Mesenchymal stem cell (in vitro differentiated cells and primary cell): Measurements from ENCODE around the gene CSN2. TPM values are rescaled to one million over a fixed set of nuclear protein-coding genes. Genes with fewer than 3 reads are reported as not detected.

Experiments
- DNase-seq: peaks from one replicate; pipeline ENCODE4 v3.0.0-alpha.2; 2013
- H2AFZ ChIP-seq: one replicate; pipeline ENCODE4 v1.6.1; 2013; ENCODE audit warnings: low read depth, mild to moderate bottlenecking, control low read depth, inconsistent platforms, low read length, moderate library complexity
- H2AK5ac ChIP-seq: 2 replicates; pipeline ENCODE4 v1.6.1; 2013; ENCODE audit warnings: low read length, moderate library complexity, mild to moderate bottlenecking, inconsistent platforms; ENCODE audit not compliant: severe bottlenecking
- H2BK120ac ChIP-seq: one replicate; pipeline ENCODE4 v1.6.1; 2013; ENCODE audit warnings: low read depth, mild to moderate bottlenecking, inconsistent platforms, low read length, moderate library complexity
- H2BK12ac ChIP-seq, 2 experiments: one replicate each; pipeline ENCODE4 v1.6.1; 2013; ENCODE audit warnings: inconsistent platforms in 2 of 2, low read length in 2 of 2, mild to moderate bottlenecking in 2 of 2, moderate library complexity in 2 of 2, control low read depth in 1 of 2
- H2BK15ac ChIP-seq: one replicate; pipeline ENCODE4 v1.6.1; 2013; ENCODE audit warnings: mild to moderate bottlenecking, low read depth, inconsistent platforms; ENCODE audit not compliant: poor library complexity, severe bottlenecking
- H2BK5ac ChIP-seq: 2 replicates; pipeline ENCODE4 v1.6.1; 2013; ENCODE audit warnings: low read depth, mild to moderate bottlenecking, low read length, control low read depth, inconsistent platforms; ENCODE audit not compliant: poor library complexity, severe bottlenecking
- H3K14ac ChIP-seq, 2 experiments: one replicate each; pipeline ENCODE4 v1.6.1; 2013; ENCODE audit warnings: inconsistent platforms in 2 of 2, low read length in 2 of 2, control low read depth in 1 of 2, mild to moderate bottlenecking in 1 of 2, moderate library complexity in 1 of 2
- H3K18ac ChIP-seq, 2 experiments: one replicate each; pipeline ENCODE4 v1.6.1; 2013; ENCODE audit warnings: inconsistent platforms in 2 of 2, low read length in 2 of 2, control low read depth in 1 of 2, low read depth in 1 of 2, mild to moderate bottlenecking in 1 of 2
- H3K23ac ChIP-seq, 2 experiments: one replicate each; pipeline ENCODE4 v1.6.1; 2013; ENCODE audit warnings: inconsistent platforms in 2 of 2, low read length in 2 of 2, mild to moderate bottlenecking in 2 of 2, moderate library complexity in 2 of 2, control low read depth in 1 of 2
- H3K27ac ChIP-seq: 2 replicates; pipeline ENCODE4 v1.5.1; 2013; ENCODE audit warnings: mild to moderate bottlenecking, moderate library complexity, low read length, control low read depth, inconsistent platforms; ENCODE audit not compliant: poor library complexity, severe bottlenecking
- H3K27me3 ChIP-seq, 2 experiments: 2 replicates each; pipeline versions ENCODE4 v1.6.1 to v1.7.0; 2013; ENCODE audit warnings: low read length in 2 of 2, mild to moderate bottlenecking in 2 of 2, moderate library complexity in 2 of 2, control low read depth in 1 of 2, inconsistent platforms in 1 of 2; ENCODE audit not compliant: control insufficient read depth in 1 of 2, insufficient read depth in 1 of 2
- H3K36me3 ChIP-seq, 2 experiments: 2 replicates each; pipeline versions ENCODE4 v1.6.1 to v1.7.0; 2013; ENCODE audit warnings: low read length in 2 of 2, control low read depth in 1 of 2, inconsistent platforms in 1 of 2, low read depth in 1 of 2, mild to moderate bottlenecking in 1 of 2; ENCODE audit not compliant: insufficient read depth in 2 of 2, control insufficient read depth in 1 of 2
- H3K4ac ChIP-seq, 2 experiments: one replicate each; pipeline ENCODE4 v1.6.1; 2013; ENCODE audit warnings: inconsistent platforms in 2 of 2, low read length in 2 of 2, mild to moderate bottlenecking in 2 of 2, moderate library complexity in 2 of 2, control low read depth in 1 of 2, low read depth in 1 of 2
- H3K4me1 ChIP-seq: 2 replicates; pipeline ENCODE4 v1.6.1; 2013; ENCODE audit warnings: low read depth, low read length, control low read depth; ENCODE audit not compliant: control insufficient read depth, insufficient read depth
- H3K4me2 ChIP-seq: 2 replicates; pipeline ENCODE4 v1.6.1; 2013; ENCODE audit warnings: low read length, mild to moderate bottlenecking, inconsistent platforms; ENCODE audit not compliant: poor library complexity, severe bottlenecking
- H3K4me3 ChIP-seq, 2 experiments: 2 replicates each; pipeline versions ENCODE4 v1.5.1 to v1.7.0; 2013; ENCODE audit warnings: low read length in 2 of 2, mild to moderate bottlenecking in 2 of 2, control low read depth in 1 of 2, low read depth in 1 of 2; ENCODE audit not compliant: insufficient read depth in 1 of 2
- H3K79me1 ChIP-seq: replicated peaks from 2 replicates; pipeline ENCODE4 v1.6.1; 2013; ENCODE audit warnings: mild to moderate bottlenecking, control low read depth, low read length, inconsistent platforms; ENCODE audit not compliant: poor library complexity, severe bottlenecking
- H3K9ac ChIP-seq: 2 replicates; pipeline ENCODE4 v1.7.0; 2013; ENCODE audit warnings: mild to moderate bottlenecking, low read length, moderate library complexity
- H3K9me3 ChIP-seq: 2 replicates; pipeline ENCODE4 v1.7.0; 2013; ENCODE audit warnings: mild to moderate bottlenecking, low read length; ENCODE audit not compliant: control insufficient read depth
- H4K8ac ChIP-seq: one replicate; pipeline ENCODE4 v1.6.1; 2013; ENCODE audit warnings: inconsistent platforms, mild to moderate bottlenecking, low read length, moderate library complexity
- H4K91ac ChIP-seq: one replicate; pipeline ENCODE4 v1.6.1; 2013; ENCODE audit warnings: mild to moderate bottlenecking, low read length, inconsistent platforms
- WGBS: methylation state at CpG from one replicate; pipeline ENCODE4 v1.1.7; 2013; ENCODE audit warnings: mixed read lengths; 5-methylcytosine and 5-hydroxymethylcytosine counted together
- polyA plus RNA-seq, 2 experiments: library from polyadenylated mRNA; stranded (reverse); fragments of 200-250 nt; gene quantifications; one replicate each; pipeline ENCODE4 v1.2.3, GENCODE V29; 2013

CSN2 gene, protein sequence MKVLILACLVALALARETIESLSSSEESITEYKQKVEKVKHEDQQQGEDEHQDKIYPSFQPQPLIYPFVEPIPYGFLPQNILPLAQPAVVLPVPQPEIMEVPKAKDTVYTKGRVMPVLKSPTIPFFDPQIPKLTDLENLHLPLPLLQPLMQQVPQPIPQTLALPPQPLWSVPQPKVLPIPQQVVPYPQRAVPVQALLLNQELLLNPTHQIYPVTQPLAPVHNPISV
- polyA plus RNA-seq (2013, experiment 1 of 2): not detected
- not detected for polyA plus RNA-seq (2013, experiment 2 of 2)

GRCh38 chr4:69965628-69966027, at the start of gene CSN2:
CSN2 (minus strand) TSS chr4:69965728; CDS start chr4:69960995, 4,733 bp downstream.
- H3K4me1 ChIP-seq: no peaks in the 10 kb centered on the region
- no peak within 1 kb of the TSS for H3K18ac ChIP-seq
- no peak within 1 kb of the TSS for H2BK12ac ChIP-seq
- H3K9me3 ChIP-seq: no peaks in the 10 kb centered on the region
- no peak within 1 kb of the TSS for H3K4ac ChIP-seq
- DNase-seq: no peak
- no peak within 1 kb of the TSS for H3K4me2 ChIP-seq
- no peak within 1 kb of the TSS for H2BK5ac ChIP-seq
- H3K79me1 ChIP-seq: no peaks in the 10 kb centered on the region
- no peak within 1 kb of the TSS for H2AK5ac ChIP-seq
- H3K36me3 ChIP-seq: no peaks in the 10 kb centered on the region
- no peaks in the 10 kb centered on the region for H3K27me3 ChIP-seq
- no peak within 1 kb of the TSS for H2BK120ac ChIP-seq
- H4K8ac ChIP-seq: no peak within 1 kb of the TSS
- H2AFZ ChIP-seq: no peak within 1 kb of the TSS
- no peak within 1 kb of the TSS for H3K4me3 ChIP-seq
- H3K23ac ChIP-seq: no peak within 1 kb of the TSS
- no peak within 1 kb of the TSS for H3K27ac ChIP-seq
- WGBS: 100% methylated on average over 1 of the region's 2 CpGs
- H3K14ac ChIP-seq: no peak within 1 kb of the TSS
- H4K91ac ChIP-seq: no peak within 1 kb of the TSS
- H3K9ac ChIP-seq: no peak within 1 kb of the TSS
- no peak within 1 kb of the TSS for H2BK15ac ChIP-seq

- no peak overlapping the region for H3K23ac ChIP-seq
- no peak for DNase-seq
- no peak overlapping the region for H2BK5ac ChIP-seq
- H2BK15ac ChIP-seq: no peak overlapping the region
- no peak overlapping the region for H3K18ac ChIP-seq
- H3K9me3 ChIP-seq: peaks cover 4% of the 10 kb centered on the region
- H2BK120ac ChIP-seq: no peak overlapping the region
- no peak overlapping the region for H3K14ac ChIP-seq
- no peak overlapping the region for H4K8ac ChIP-seq
- no peak overlapping the region for H3K27ac ChIP-seq
- H3K4me3 ChIP-seq: no peak overlapping the region
- no peaks in the 10 kb centered on the region for H3K79me1 ChIP-seq
- H2AFZ ChIP-seq: no peak overlapping the region
- H2AK5ac ChIP-seq: no peak overlapping the region
- 8% methylated on average over 2 of the region's 3 CpGs for WGBS
- H4K91ac ChIP-seq: no peak overlapping the region
- H3K4me2 ChIP-seq: no peak overlapping the region
- H3K4ac ChIP-seq: no peak overlapping the region
- H3K27me3 ChIP-seq: no peaks in the 10 kb centered on the region
- no peaks in the 10 kb centered on the region for H3K36me3 ChIP-seq
- no peak overlapping the region for H2BK12ac ChIP-seq
- no peak overlapping the region for H3K9ac ChIP-seq
- H3K4me1 ChIP-seq: no peaks in the 10 kb centered on the region
These were observed 43.2 kb upstream of the CSN2 start for GRCh38 chr4:70008771-70009170.

GRCh38 chr4:70002507-70002906, 37.0 kb upstream of the CSN2 start:
- H3K4me2 ChIP-seq: no peak overlapping the region
- no peak overlapping the region for H3K4me3 ChIP-seq
- no peaks in the 10 kb centered on the region for H3K9me3 ChIP-seq
- H3K9ac ChIP-seq: no peak overlapping the region
- H3K4ac ChIP-seq: no peak overlapping the region
- DNase-seq: no peak
- H3K4me1 ChIP-seq: no peaks in the 10 kb centered on the region
- no peak overlapping the region for H2BK5ac ChIP-seq
- no peak overlapping the region for H2BK15ac ChIP-seq
- H3K79me1 ChIP-seq: no peaks in the 10 kb centered on the region
- H2BK12ac ChIP-seq: no peak overlapping the region
- no peak overlapping the region for H3K27ac ChIP-seq
- no peak overlapping the region for H3K14ac ChIP-seq
- H3K27me3 ChIP-seq: no peaks in the 10 kb centered on the region
- H3K36me3 ChIP-seq: no peaks in the 10 kb centered on the region
- no peak overlapping the region for H4K8ac ChIP-seq
- H2AK5ac ChIP-seq: no peak overlapping the region
- H3K18ac ChIP-seq: no peak overlapping the region
- no peak overlapping the region for H3K23ac ChIP-seq
- H2AFZ ChIP-seq: no peak overlapping the region
- no peak overlapping the region for H2BK120ac ChIP-seq
- no peak overlapping the region for H4K91ac ChIP-seq

DNA sequence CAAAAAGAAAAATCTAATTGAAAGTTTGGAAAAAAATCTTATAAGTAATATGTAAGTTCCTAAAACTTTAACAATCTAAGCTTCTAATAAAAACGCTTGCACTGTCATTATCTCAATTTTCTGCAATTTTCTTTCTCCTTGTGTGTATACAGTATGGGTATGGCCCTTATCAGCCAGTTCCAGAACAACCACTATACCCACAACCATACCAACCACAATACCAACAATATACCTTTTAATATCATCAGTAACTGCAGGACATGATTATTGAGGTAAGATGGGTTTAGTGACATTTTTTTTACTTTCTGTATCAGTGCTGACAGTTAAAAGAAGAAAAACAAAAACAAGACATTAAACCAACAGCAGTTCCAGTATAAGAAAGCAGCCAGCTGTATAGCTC, 35.2 kb upstream of the CSN2 start:
- no peak overlapping the region for H2BK5ac ChIP-seq
- H3K9me3 ChIP-seq: no peaks in the 10 kb centered on the region
- WGBS: 80% methylated on average over 1 of the region's 1 CpG
- H2BK120ac ChIP-seq: no peak overlapping the region
- no peak overlapping the region for H3K27ac ChIP-seq
- H4K8ac ChIP-seq: no peak overlapping the region
- no peaks in the 10 kb centered on the region for H3K27me3 ChIP-seq
- H2BK15ac ChIP-seq: no peak overlapping the region
- H3K4me2 ChIP-seq: no peak overlapping the region
- no peak overlapping the region for H3K18ac ChIP-seq
- no peaks in the 10 kb centered on the region for H3K4me1 ChIP-seq
- no peak for DNase-seq
- no peak overlapping the region for H3K14ac ChIP-seq
- no peaks in the 10 kb centered on the region for H3K79me1 ChIP-seq
- no peak overlapping the region for H3K4ac ChIP-seq
- no peak overlapping the region for H4K91ac ChIP-seq
- H2AK5ac ChIP-seq: no peak overlapping the region
- no peaks in the 10 kb centered on the region for H3K36me3 ChIP-seq
- H2AFZ ChIP-seq: no peak overlapping the region
- H2BK12ac ChIP-seq: no peak overlapping the region
- no peak overlapping the region for H3K23ac ChIP-seq
- H3K4me3 ChIP-seq: no peak overlapping the region
- H3K9ac ChIP-seq: no peak overlapping the region
